ENCODE measurements around the gene KIR3DL3.
"Not testable (repeated sequence)": the region's sequence is repeated elsewhere in the genome, so short reads cannot be mapped to it uniquely, and the experiment has no call there.

DNA sequence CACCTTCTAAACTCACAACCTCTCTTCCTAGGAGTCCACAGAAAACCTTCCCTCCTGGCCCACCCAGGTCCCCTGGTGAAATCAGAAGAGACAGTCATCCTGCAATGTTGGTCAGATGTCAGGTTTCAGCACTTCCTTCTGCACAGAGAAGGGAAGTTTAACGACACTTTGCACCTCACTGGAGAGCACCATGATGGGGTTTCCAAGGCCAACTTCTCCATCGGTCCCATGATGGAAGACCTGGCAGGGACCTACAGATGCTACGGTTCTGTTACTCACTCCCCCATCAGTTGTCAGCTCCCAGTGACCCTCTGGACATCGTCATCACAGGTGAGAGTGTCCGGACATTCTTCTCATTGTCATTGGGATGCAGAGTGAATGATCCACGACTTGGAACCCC lies 34.3 kb downstream of the KIR3DL3 start:
- not testable (repeated sequence) for TF ChIP-seq CTCF (IDR thresholded peaks at IDR 0.05); ZFX (IDR thresholded peaks at IDR 0.05; ENCODE audit: borderline replicate concordance)

Data from 22Rv1 (cell line).